Subcutaneous adipose tissue (tissue), 4 donors: ENCODE measurements around the gene ZHX3. TPM values are rescaled to one million over a fixed set of nuclear protein-coding genes. Genes with fewer than 3 reads are reported as not detected.

ENCODE experiments used
- small RNA-seq: library from RNA; depleted of rRNA; stranded (forward); fragments of <200 nt; gene quantifications from one replicate; pipeline ENCODE3, GENCODE V24; 2016
- total RNA-seq, 4 donors: library from RNA; depleted of rRNA; stranded (reverse); fragments of >200 nt; gene quantifications; one replicate each; pipeline ENCODE4 v1.1.0, GENCODE V29; 2016
- TF ChIP-seq, protein P1 (sequence below): fragments of 450-650 bp; IDR thresholded peaks from one replicate; pipeline ENCODE4 v1.5.1; 2016; ENCODE audit warnings: low read depth, mild to moderate bottlenecking, control low read depth, antibody characterized with exemption, moderate library complexity

Gene ZHX3
- total RNA-seq, 4 donors from 2014 or later = 31.0 to 50.9 (median 37.9) TPM

GRCh38 chr20:41135888-41136679 is 181.4 kb downstream of the ZHX3 start:
- TF ChIP-seq, protein P1, sequence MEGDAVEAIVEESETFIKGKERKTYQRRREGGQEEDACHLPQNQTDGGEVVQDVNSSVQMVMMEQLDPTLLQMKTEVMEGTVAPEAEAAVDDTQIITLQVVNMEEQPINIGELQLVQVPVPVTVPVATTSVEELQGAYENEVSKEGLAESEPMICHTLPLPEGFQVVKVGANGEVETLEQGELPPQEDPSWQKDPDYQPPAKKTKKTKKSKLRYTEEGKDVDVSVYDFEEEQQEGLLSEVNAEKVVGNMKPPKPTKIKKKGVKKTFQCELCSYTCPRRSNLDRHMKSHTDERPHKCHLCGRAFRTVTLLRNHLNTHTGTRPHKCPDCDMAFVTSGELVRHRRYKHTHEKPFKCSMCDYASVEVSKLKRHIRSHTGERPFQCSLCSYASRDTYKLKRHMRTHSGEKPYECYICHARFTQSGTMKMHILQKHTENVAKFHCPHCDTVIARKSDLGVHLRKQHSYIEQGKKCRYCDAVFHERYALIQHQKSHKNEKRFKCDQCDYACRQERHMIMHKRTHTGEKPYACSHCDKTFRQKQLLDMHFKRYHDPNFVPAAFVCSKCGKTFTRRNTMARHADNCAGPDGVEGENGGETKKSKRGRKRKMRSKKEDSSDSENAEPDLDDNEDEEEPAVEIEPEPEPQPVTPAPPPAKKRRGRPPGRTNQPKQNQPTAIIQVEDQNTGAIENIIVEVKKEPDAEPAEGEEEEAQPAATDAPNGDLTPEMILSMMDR = no peak

DNA sequence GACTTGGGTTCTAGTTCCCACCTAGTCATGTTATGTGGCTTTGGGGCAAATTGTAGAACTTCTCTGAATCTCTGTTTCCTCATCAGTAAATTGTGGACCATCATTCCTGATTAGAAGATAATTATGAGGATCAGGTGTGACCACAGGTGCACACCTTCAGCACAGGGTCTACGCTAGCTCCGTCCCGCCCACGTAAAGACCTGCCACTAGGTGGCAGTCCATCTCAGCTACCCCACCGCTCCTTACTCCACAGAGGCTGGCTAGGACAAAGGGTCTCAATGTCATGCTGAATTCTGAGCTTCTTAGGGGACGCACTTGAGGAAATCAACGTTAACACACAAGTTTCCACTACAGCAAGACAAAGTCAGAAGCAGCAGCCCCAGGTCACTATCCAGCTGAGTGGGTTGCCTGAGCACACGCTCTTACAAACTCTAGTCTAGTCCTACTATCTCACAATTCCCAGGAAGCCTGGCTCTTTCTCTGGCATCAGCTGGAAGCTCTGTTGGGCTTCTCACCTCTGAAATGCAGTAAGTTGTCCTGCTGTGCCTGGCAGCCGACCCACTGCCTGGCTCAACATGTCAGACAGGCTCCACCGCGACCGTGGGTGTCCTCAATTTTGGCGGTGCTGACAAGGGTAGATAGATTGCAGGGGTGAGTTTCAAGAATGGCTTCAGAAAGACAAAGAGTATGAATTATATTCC is 182.2 kb downstream of the ZHX3 start:
- TF ChIP-seq, protein P1 = no peak

DNA sequence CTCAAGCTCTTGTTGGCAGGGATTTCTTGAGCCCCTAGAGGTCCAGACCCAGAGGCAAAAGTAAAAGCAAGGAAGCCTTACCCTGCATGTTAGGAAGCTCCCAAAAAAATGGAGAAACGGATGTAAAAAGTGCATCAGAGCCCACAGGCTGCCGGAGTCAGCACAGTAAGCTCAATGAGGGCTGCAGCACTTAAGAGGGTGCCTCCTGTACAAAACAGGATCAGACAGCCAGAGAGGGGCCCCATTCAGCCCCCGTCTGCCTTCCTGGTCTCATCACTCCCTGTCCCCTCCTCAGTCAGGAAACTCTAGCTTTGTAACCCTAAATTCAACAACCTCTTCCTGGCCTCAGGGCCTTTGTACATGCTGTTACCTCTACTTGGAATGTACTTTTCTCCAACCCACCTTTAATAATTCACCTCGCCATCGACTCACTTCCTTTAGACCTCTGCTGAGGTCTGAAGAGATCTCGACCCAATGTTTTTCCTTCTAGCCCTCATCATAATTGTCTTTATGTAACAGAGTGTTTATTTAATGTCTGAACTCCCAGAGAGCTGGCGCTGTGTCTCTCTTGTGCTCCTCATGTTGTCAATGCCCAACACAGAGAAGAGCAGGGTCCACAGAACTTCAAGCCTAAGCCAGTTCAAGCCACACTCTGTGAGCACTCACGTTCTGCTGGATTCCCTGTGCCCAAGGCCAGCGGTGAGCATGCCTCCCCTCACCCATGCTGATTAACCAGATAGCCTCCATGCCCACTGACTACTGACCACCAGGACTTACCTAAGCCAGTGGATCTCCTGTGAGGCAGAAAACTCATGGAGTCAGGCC is 183.0 kb downstream of the ZHX3 start:
- TF ChIP-seq, protein P1 = no peak

- TF ChIP-seq, protein P1 = no peak
Measured at GRCh38 chr20:41133709-41134361, 183.7 kb downstream of the ZHX3 start.

DNA sequence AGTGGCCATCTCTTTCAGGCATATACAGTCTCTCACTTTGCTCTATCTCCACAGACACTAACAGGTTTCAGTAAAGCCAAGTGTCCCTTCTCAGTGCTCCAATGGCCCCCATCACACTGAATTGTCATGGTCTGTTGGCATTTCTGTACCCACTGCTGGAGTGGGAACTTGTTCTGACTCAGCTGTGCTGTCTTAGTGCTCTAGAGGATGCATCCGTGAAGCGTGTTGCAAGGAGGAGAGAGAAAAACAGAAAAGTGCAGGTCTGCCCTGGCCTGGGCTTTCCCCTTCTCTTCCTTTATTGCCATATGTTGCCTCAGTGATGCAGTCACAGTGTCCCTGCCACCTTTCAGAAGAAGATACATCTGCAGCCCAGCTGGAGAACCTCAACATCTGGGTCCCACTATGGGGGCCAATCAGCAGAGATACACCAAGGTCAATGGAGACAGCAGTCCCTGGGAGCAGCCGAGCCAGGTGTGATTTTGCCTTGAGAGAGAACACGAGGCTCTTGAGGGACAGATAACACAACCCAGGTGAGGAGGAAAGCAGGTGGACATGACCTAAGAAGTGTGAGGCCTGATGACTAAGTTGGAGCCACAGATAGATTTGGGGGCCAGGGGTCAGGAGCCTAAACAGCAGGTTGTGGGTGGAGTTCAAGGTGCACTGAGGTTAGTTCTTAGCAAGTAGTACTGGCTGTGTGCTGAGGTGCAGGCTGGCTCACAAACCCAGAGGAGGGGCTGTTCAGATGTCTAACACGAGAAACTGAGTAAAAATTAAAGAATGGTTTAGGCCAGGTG is 185.7 kb downstream of the ZHX3 start:
- TF ChIP-seq, protein P1 = no peak

Small RNAs within 50 kb of the gene (small RNA-seq; reads per million reads assigned to genes)
- gene AL022394.1 (not detected), gene MIR6871 (not detected), gene RN7SL615P (not detected)

Other genes starting within 250 kb of the ZHX3 start
- 100 to 1,000 TPM in 1 of 4 donors, 10 to 100 TPM in 3; 43.0 to 186 (median 67.2) TPM for gene PLCG1, start 180.2 kb downstream of the ZHX3 start, total RNA-seq
- 10 to 100 TPM; 18.4 to 32.8 (median 24.8) TPM for gene LPIN3, start 23.1 kb upstream of the ZHX3 start, total RNA-seq
- not detected for gene EMILIN3, start 49.1 kb upstream of the ZHX3 start, total RNA-seq